DMS53 (cell line): Measurements from ENCODE around the gene CIITA.

Experiments
- DNase-seq: peaks from one replicate; lab custom pipeline; 2025; lab: John Stamatoyannopoulos, UW

Gene CIITA

DNA sequence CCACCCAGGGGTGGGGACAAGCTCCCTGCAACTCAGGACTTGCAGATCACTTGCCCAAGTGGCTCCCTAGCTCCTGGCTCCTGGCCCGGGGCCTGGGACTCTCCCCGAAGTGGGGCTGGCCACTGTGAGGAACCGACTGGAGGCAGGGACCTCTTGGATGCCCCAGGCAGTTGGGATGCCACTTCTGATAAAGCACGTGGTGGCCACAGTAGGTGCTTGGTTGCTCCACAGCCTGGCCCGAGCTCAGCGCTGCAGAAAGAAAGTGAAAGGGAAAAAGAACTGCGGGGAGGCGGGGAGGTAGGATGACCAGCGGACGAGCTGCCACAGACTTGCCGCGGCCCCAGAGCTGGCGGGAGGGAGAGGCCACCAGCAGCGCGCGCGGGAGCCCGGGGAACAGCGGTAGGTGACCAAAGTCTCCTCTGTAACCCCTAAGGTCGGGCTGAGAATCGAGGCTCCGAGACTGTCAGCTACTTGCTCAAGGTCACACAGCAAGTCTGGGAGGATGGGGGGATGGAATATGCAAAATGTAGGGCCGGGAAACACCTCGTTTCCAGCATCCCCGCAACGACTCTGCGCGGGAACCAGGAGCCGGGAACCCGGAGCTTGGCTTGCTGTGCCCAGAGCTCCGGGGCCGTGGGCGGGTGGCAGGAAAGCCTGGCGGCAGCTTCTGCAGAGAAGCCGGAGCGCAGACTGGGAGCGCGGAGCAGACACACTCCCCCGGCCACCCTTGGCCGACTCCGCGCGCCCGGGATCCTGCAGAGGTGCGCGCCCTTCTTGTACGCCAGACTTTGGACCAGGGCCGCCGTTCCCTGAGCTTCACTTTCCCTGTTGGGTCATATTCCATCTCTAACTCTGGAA lies 1.9 kb downstream of the CIITA start:
- DNase-seq, result peak; percentile 35

- no peak for DNase-seq
Measured at GRCh38 chr16:10879681-10880589, 2.9 kb downstream of the CIITA start.

- DNase-seq, result no peak
Measured at GRCh38 chr16:10880594-10881452, 3.8 kb downstream of the CIITA start.

DNA sequence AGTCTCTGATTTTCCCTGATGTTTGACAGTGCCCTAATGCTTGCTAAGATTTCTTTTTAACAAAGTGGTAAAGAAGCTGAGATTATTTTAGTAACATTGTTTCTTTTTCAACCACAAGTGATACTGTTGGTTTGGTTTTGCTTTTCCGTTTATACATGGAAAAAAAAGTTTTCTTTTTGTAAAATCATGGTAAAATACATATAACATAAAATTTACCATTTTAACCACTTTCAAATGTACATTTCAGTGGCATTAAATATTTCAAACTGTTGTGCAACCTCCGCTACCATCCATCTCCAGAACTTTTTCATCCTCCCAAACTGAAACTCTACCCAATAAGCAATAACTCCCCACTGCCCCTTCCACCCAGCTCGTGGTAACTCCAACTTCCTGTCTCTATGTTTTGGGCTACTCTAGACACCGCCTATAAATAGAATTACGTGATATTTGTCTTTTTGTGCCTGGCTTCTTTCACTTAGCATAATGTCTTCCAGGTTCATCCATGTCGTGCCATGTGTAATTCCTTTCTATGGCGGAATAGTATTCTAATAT lies 4.6 kb downstream of the CIITA start:
- no peak for DNase-seq

DNA sequence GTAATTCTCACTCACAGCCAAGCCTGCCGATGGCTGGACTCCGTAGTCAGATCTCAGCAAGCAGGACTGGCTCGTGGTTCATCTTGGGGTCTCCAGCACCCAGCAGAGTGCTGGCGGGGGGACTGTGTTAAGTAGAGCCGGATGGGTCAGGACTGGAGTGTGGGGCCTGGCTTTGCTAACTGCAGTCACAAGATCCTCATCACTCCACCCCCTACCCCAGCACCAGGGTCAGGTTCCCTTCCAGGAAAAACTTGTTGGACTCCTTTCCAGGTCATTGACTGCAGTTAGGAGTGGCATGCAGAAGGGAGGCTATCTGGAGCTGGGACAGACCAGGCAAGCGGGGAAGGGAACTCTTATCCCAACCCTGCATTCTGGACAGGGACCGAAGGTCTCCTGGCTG lies 6.0 kb downstream of the CIITA start:
- peak; percentile 30 for DNase-seq

- no peak for DNase-seq
Measured at GRCh38 chr16:10885246-10885645, 8.2 kb downstream of the CIITA start.

- no peak for DNase-seq
Measured at GRCh38 chr16:10888320-10888937, 11.4 kb downstream of the CIITA start.

GRCh38 chr16:10889855-10890254 lies 12.9 kb downstream of the CIITA start:
- no peak for DNase-seq

DNA sequence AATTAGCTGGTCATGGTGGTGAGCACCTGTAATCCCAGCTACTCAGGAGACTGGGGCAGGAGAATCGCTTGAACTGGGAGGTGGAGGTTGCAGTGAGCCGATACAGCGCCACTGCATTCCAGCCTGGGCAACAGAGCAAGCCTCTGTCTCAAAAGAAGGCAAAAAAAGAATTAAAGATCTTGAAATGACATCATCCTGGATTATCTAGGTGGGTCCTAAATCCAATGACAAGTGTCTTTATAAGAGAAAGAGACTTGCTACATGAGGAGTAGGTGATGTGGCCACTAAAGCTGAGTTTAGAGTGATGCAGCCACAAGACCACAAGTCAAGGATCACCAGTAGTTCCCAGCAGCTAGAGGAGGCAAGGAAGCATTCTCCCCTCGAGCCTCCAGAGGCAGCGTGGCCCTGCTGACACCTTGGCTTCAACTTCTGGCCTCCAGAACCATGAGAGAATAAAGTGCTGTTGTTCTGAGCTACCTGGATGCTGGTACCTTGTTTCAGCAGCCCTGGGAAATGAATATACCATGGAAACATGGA lies 15.8 kb downstream of the CIITA start:
- DNase-seq, result no peak

DNA sequence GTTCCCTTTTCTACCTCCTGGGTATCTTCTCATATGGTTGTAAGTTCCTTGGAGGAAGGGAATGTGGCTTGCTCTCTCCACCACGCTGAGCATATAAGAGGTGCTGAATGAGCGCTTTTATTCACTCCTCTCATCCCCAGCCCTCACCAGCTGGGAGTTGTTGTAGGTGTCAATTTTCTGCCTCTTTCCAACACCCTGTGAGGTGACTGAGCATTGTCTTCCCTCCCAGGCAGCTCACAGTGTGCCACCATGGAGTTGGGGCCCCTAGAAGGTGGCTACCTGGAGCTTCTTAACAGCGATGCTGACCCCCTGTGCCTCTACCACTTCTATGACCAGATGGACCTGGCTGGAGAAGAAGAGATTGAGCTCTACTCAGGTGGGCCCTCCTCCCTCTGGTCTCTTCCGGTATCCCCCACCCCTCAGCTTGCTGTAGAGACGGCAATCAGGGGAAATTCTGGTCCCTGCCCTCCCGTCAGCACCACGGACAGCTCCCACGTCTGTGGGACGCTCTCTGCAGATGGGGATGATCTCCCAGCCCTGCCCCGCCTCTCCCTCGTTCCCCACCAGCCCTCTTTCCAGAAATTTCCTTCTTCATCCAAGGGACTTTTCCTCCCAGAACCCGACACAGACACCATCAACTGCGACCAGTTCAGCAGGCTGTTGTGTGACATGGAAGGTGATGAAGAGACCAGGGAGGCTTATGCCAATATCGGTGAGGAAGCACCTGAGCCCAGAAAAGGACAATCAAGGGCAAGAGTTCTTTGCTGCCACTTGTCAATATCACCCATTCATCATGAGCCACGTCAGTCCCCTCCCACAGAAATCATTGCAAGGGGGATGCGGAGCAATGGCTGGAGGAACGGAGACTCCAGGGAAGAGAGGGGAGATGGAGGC lies 18.3 kb downstream of the CIITA start:
- peak; percentile 11 for DNase-seq

DNA sequence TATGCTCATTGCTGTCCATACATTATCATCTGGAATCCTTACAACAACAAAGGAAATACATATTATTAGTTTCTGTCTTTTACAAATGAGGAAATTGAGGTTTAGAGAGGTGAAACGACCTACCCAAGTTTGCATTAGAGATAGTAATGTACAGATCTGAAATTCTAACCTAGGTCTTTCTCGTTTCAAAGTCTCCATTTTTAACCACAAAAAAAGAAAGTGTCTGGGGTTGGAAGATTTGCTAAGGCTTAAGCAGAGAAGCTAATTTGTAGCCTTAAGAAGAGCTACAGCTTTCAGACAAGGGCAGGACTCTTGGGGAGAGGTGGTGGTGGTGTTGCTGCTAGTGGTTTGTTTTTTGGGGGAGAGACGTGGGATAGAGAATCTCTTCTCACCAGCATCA lies 19.2 kb downstream of the CIITA start:
- no peak for DNase-seq

GRCh38 chr16:10896723-10897122 lies 19.7 kb downstream of the CIITA start:
- DNase-seq, result no peak

- no peak for DNase-seq
Measured at GRCh38 chr16:10897134-10897533, 20.1 kb downstream of the CIITA start.

GRCh38 chr16:10902999-10903398 lies 26.0 kb downstream of the CIITA start:
- DNase-seq, result no peak

GRCh38 chr16:10906482-10906881 lies 29.5 kb downstream of the CIITA start:
- DNase-seq, result no peak

GRCh38 chr16:10906914-10907756 lies 30.1 kb downstream of the CIITA start:
- no peak for DNase-seq

DNA sequence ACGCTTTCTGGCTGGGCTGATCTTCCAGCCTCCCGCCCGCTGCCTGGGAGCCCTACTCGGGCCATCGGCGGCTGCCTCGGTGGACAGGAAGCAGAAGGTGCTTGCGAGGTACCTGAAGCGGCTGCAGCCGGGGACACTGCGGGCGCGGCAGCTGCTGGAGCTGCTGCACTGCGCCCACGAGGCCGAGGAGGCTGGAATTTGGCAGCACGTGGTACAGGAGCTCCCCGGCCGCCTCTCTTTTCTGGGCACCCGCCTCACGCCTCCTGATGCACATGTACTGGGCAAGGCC lies 30.7 kb downstream of the CIITA start:
- peak; percentile 37 for DNase-seq

- no peak for DNase-seq
Measured at GRCh38 chr16:10911267-10911666, 34.3 kb downstream of the CIITA start.

DNA sequence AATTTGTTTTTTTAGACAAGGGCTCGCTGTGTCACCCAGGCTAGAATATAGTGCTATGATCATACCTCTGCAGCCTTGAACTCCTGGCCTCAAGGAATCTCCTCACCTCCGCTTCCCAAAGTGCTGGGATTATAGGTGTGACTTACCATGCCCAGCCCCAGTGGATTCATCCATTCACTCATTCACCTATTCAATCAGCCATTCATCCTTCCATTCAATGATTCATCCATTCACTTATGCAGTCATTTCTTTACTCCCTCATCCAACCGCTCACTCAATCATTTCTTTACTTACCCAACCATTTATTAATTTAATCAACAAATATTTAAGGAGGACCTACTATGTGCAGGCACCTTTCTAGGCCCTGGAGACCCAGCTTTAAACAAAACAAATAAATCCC lies 39.5 kb downstream of the CIITA start:
- no peak for DNase-seq
